ENCODE measurements around the gene CST7.

GRCh38 chr20:24963672-24964505, 14.8 kb downstream of the CST7 start:
- TF ChIP-seq CTCF (conservative IDR thresholded peaks at IDR 0.05; ENCODE audit: low read depth, low read length) (no peak), EZH2 (IDR thresholded peaks at IDR 0.05; ENCODE audit: borderline replicate concordance, low read depth, low read length, poor library complexity, severe bottlenecking) (no peak)
